ENCODE data around the gene NUDT14. TPM values are rescaled to one million over a fixed set of nuclear protein-coding genes. Genes with fewer than 3 reads are reported as not detected.

Gene NUDT14
- total RNA-seq, result 10 to 100 TPM in 3 of 4 donors, not detected in 1; 11.0 to 22.3 (median 13.2) TPM

DNA sequence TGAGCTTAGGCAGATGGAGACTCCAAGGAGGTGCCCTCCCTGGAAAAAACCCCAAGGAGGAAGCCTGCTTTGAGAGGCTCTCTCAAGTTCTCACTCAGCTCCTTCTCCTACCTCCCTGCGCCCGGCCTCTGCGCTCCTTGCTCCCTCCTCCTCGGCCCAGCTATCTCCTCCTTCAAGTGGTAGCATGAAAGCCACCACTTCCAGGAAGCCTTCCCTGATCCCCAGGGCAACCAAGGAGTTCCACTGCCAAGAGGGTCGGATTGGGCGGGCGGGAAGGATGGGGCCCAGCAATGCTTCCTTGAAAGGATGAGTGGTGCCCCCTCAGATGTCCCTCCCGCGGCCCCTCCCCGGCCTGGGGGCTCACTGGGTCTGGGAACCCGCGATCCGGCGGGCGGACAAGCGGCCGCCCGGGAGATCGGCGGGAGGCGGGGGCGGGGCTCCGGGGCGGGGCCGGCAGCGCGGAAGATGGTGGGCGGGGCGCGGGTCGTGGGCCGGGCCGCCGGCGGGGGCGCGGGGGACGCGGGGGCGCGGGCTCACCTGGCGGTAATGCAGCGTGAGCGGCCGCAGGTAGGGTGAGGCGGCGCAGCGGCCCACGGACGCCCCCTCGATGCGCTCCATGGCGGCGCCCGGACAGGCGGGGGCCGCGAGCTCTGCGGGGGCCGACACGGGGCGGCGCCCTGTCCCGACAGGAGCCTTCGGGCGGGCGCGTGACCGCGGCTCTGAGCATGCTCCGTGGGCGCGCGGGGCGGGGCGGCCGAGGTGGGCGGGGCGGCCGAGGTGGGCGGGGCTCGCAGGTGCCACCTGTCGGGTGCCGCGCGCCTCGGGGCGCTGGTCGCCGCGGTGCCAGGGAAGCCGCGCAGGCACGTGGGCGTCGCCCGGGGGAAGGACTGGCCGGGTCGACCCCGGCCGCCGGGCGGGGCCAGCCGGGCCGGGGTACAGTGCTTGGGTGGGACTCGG, at the start of gene NUDT14:
Gene NUDT14 (minus strand): TSS at position 721 of the 957 bp plus-strand sequence. CDS start 103 bp downstream, at position 618.
- intact Hi-C loops (cut with DNase I; ENCODE audit: low total_unique reads), result no loop called here
- Histone ChIP-seq H3K4me3 (peak within 1 kb of the TSS; percentile 26 to 38), H3K9me3 (no peaks in the 10 kb centered on the region), H3K27me3 (no peaks in the 10 kb centered on the region), H3K36me3 (no peaks in the 10 kb centered on the region), H3K4me1 (peaks cover 0 to 4% of the 10 kb centered on the region in 2 donors), H3K27ac (peak within 1 kb of the TSS in 1 of 2 donors; percentile 41)
- DNase-seq, result peak in 1 of 2 donors; percentile 57
- TF ChIP-seq POLR2A (IDR thresholded peaks at IDR 0.05), result peak in 1 of 2 donors; percentile 43
- TF ChIP-seq, protein P1, sequence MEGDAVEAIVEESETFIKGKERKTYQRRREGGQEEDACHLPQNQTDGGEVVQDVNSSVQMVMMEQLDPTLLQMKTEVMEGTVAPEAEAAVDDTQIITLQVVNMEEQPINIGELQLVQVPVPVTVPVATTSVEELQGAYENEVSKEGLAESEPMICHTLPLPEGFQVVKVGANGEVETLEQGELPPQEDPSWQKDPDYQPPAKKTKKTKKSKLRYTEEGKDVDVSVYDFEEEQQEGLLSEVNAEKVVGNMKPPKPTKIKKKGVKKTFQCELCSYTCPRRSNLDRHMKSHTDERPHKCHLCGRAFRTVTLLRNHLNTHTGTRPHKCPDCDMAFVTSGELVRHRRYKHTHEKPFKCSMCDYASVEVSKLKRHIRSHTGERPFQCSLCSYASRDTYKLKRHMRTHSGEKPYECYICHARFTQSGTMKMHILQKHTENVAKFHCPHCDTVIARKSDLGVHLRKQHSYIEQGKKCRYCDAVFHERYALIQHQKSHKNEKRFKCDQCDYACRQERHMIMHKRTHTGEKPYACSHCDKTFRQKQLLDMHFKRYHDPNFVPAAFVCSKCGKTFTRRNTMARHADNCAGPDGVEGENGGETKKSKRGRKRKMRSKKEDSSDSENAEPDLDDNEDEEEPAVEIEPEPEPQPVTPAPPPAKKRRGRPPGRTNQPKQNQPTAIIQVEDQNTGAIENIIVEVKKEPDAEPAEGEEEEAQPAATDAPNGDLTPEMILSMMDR (IDR thresholded peaks at IDR 0.05), result no peak

DNA sequence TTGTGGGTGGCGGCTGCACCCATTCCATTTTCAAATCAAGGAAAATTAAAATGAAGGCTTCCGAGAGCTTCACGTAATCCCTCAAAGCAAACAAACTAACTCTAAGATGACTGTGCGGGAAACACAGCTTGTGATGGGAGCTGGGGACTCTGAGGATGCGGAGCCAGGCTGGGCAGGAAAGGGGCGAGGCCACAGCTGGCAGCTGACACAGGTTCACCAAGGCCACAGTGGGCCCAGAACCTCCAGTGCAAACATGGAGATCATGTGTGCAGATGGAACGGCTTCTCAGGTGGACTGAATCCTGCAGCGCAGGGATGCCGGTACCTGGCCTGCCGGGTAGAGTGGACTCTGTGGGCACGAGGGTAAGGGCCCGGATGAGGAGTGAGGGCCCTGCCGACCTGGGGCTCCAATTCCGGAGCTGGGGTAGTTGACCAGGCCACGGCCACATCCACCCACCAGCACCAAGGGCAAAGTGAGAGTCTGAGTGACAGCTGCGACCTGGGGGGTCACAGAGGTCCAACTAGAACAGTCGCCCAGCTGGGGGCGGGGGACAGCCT, 48.1 kb upstream of the NUDT14 start:
- H3K9me3 ChIP-seq, result no peaks in the 10 kb centered on the region
- TF ChIP-seq, protein P1 (IDR thresholded peaks at IDR 0.05), result no peak
- no peak for TF ChIP-seq POLR2A (IDR thresholded peaks at IDR 0.05)
- intact Hi-C loops (cut with DNase I; ENCODE audit: low total_unique reads), result no loop called here
- no peak overlapping the region for H3K4me3 ChIP-seq
- no peaks in the 10 kb centered on the region for H3K4me1 ChIP-seq
- H3K27ac ChIP-seq, result no peak overlapping the region
- no peaks in the 10 kb centered on the region for H3K27me3 ChIP-seq
- no peaks in the 10 kb centered on the region for H3K36me3 ChIP-seq
- DNase-seq, result no peak

DNA sequence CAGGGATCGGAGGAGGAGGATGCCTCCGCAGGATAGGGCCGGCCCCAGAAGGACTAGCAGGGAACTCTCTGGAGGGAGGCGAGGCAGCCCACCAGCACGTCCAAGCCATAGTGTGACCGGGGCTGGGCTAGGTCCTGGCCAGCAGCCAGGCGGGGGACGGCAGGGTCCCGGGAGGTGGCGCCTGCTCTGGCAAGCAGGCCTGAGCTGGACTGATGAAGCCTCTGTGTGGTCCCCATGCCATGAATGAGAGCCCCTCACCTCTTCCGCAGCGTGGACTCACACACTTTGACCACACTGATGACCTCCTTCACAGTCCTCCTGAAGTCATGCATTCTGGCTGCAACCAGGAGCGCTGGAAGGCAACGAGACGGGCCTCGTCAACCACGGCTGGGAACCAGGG, 47.5 kb upstream of the NUDT14 start:
- no peaks in the 10 kb centered on the region for H3K36me3 ChIP-seq
- TF ChIP-seq, protein P1 (IDR thresholded peaks at IDR 0.05), result no peak
- TF ChIP-seq POLR2A (IDR thresholded peaks at IDR 0.05), result no peak
- no peaks in the 10 kb centered on the region for H3K4me1 ChIP-seq
- intact Hi-C loops (cut with DNase I; ENCODE audit: low total_unique reads), result no loop called here
- DNase-seq, result no peak
- no peak overlapping the region for H3K27ac ChIP-seq
- no peak overlapping the region for H3K4me3 ChIP-seq
- H3K27me3 ChIP-seq, result no peaks in the 10 kb centered on the region
- no peaks in the 10 kb centered on the region for H3K9me3 ChIP-seq

DNA sequence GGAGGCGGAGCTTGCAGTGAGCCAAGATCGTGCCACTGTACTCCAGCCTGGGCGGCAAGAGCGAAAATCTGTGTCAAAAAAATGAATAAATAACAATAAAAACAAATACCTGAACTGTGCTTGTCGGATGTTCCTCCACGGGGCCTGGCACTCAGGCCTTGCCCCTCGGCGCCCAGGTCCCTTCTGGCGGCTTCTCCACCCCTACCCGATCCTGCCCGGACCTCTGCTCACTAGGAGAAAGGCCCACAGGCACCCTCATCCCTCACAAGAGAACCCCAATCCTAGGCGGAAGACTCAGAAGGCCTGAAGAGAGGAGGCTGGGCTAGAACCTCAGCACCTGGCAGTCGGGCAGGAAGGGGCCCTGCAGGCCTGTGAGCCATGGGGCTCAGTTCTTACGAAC, 46.2 kb upstream of the NUDT14 start:
- Histone ChIP-seq H3K9me3 (no peaks in the 10 kb centered on the region), H3K27ac (no peak overlapping the region), H3K27me3 (no peaks in the 10 kb centered on the region), H3K4me1 (no peaks in the 10 kb centered on the region), H3K36me3 (no peaks in the 10 kb centered on the region), H3K4me3 (no peak overlapping the region)
- intact Hi-C loops (cut with DNase I; ENCODE audit: low total_unique reads), result no loop called here
- TF ChIP-seq, protein P1 (IDR thresholded peaks at IDR 0.05), result no peak
- TF ChIP-seq POLR2A (IDR thresholded peaks at IDR 0.05), result no peak
- DNase-seq, result no peak

DNA sequence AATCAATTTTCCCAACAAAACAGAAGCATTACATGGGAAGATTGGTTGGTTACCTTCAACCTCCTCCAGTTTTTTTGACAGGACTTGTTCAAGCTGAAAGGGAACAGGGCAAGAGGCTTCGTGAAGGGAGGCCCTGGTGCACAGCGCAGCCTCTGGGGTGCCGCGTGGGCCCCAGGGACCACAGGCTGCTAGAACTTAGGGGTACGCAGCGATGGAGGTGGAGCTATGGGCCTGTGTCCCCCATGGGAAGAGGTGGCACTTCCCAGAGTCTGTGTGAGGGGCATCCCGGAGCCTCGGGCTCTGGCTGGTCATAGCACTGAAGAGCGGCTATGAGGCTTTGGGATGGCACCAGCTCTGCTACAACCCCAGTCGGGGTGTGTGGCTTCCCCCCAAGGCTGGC, 45.1 kb upstream of the NUDT14 start:
- Histone ChIP-seq H3K4me1 (no peaks in the 10 kb centered on the region), H3K27me3 (no peaks in the 10 kb centered on the region), H3K4me3 (no peak overlapping the region), H3K9me3 (no peaks in the 10 kb centered on the region), H3K27ac (no peak overlapping the region), H3K36me3 (no peaks in the 10 kb centered on the region)
- intact Hi-C loops (cut with DNase I; ENCODE audit: low total_unique reads), result no loop called here
- no peak for DNase-seq
- TF ChIP-seq POLR2A (IDR thresholded peaks at IDR 0.05), result no peak
- TF ChIP-seq, protein P1 (IDR thresholded peaks at IDR 0.05), result no peak
